Stimulated activated CD8-positive, alpha-beta memory T cell treated with anti-CD3 and anti-CD28 coated beads, Interleukin-4, amount 100 ng/mL, for 1 hour (primary cell): Measurements from ENCODE around the gene TRIM37.
"Not testable (repeated sequence)": the region's sequence is repeated elsewhere in the genome, so short reads cannot be mapped to it uniquely, and the experiment has no call there.

Experiments
- DNase-seq, 2 donors: peaks; one replicate each; pipeline ENCODE4 v3.0.0-alpha.2; 2020; ENCODE audit warnings: low read depth in 2 of 2, low spot score in 1 of 2

TRIM37 gene

GRCh38 chr17:59115474-59115873, 8.8 kb upstream of the TRIM37 start:
- DNase-seq: no peak

- DNase-seq: no peak
These were observed 4.9 kb upstream of the TRIM37 start for GRCh38 chr17:59111539-59111938.

DNA sequence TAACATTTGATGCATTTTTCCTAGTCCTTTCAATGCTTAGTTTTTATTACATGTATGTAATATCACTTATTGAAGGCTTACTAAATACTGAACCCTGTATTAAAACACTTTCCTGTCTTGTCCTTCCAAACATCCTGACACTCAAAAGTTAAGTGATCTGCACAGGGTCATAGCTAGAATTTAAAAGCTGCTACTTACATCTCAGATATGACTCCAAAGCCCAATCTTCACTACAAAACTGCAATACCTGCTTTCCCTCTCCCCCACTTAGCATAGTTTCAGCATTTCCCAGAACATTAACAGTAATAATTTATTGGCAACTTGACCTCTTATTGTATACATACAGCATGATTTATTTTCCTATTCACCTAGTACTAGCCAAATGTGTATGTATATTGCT, 4.3 kb upstream of the TRIM37 start:
- no peak for DNase-seq

- no peak for DNase-seq
These were observed 1.9 kb upstream of the TRIM37 start for GRCh38 chr17:59108400-59109102.

DNA sequence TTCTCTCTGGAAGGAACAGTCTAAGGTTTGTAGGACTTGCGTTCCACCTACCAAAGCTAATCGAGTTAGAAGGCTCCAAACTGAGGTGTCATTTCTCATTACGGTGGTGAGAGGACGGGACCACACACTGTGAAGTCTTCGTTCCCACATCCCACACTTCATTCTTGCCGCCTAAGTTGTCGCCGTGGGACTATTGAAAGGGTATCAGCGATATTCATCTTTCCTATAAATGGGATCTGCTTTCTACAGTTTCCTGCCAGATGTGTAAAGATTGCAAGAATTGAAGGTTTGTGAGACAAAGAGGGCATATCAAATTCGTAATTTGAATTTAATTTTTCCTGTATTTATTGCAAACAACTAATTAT, 608 bp upstream of the TRIM37 start:
- DNase-seq: no peak

DNA sequence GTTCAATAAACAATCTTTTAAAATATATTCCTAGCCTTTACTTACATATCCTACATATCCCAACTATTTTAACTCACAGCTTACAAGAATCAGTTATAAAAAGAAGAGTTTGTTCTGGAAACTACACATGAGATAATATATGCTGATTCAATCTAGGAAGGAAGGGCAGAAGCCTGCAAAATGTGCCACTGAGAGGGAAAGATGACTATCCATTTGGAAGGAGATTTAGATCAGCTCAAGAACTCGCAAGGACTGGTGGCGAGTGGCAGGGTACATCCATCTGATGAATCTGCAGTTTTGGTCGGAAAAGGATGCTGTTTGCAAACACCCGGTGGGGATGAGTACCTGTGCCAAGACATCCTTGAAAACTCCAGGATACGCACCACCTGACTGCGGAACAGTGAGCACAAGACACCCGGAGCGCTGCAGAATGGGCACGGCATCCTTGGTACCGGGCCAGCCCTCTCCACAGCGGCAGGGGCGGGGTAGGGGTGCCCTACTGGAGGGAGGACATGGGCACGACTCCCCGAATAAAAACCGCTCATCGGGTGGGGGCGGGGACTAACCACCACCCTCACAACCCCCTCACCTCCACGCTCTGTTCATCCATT, 723 bp downstream of the TRIM37 start:
- DNase-seq: peak; percentile 26 to 54

DNA sequence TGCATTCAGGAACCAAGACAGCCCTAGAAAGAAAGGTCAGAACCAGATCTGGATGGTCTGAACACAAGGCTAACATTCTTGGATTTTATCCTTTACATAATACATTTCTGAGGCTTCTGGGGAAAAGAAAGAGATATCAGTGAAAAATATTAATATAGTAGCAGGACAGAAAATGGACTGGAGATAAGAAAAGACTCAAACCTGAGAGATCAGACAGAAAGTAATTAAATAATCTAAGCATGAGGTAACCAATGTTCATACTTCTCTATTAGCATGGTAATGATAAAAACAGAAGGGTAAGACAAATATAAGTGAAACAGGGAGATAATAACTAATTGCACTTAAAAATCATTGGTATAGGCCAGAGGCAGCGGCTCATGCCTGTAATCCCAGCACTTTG, 5.5 kb downstream of the TRIM37 start:
- DNase-seq: no peak

DNA sequence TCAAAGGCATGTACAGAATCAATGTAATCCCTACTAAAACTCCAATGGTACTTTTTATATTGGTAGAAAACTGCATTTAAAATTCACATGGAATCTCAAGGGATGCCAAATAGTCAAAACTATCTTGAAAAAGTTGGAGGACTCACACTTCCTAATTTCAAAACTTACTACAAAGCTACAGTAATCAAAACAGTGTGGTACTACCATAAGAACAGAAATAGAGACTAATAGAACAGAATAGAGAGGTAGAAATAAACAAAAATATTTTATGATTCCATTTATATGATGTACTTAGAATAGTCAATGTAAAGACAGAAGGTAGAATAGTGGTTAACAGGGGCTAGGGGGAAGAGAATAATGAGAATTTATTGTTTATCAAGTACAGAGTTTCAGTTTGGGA, 8.8 kb downstream of the TRIM37 start:
- DNase-seq: no peak

DNA sequence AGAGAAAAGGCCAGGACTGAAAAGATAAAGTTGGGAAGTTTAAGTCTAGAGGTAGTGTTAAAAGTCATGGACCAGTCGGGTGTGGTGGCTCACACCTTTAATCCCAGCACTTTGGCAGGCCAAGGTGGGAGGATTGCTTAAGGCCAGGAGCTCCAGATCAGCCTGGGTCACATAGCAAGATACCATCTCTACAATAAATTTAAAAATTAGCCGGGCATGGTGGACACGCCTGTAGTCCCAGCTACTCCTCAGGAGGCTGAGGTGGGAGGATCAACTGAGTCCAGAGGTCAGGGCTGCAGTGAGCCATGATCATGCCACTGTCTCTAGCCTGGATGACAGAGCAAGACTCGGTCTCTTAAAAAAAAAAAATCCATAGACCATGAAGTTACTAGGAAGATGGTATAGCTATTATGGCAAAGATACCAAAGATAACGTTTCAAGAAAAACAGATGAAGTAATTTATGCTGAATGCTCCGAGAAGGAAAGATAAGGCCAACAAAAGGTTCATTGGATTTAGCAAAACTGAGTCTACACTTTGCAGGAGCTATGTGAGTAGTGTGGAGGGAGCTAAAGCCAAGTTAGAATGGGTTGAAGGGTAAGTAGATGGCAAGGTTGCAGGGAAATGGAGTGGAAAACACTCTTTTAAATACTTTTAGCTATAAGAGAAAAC, 11.7 kb downstream of the TRIM37 start:
- DNase-seq: no peak

GRCh38 chr17:59093702-59094231, 12.9 kb downstream of the TRIM37 start:
- DNase-seq: no peak

DNA sequence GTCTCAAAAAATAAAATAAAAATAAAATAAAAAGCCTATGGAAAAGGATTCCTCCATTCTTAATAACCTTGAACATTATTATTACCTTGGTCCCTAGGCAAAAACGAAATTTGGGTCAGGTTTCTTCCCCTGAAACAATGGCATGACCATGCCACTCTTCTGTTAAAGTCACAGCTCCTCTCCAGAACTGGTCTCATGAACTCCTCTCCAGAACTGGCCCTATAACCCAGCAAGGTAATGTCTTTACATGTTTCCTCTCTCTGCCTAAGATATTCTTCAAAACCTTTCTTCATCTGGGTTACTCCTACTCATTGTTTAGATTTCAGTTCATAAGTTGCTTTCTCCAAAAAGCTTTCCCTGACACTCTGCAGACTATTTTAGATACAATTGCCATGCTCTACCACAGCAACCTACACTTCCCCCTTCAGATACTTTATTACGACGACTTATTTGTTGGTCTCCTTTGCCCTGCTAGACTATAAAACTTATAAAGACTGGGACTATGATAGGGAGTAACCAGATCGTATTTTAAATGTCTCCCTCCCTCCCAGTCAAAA, 13.5 kb downstream of the TRIM37 start:
- no peak for DNase-seq

GRCh38 chr17:59090593-59090992, 16.1 kb downstream of the TRIM37 start:
- not testable (repeated sequence) for DNase-seq

DNA sequence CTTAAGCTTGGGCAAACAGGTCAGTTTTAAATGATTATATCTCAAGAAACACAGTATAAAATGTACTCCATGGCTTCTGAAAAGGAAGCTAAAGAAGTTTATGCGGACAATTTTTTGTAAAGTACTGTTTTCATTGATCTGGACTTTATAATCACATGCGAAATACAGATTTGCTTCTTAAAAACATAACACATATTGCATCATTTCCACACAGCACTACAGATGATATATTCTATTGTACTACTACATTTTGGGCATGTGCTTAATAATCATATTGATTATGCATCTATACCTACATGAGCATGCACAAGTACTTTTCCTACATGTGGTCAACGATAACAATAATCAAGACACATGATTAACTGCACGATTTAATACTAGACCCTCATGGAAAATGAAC, 22.5 kb downstream of the TRIM37 start:
- no peak for DNase-seq

DNA sequence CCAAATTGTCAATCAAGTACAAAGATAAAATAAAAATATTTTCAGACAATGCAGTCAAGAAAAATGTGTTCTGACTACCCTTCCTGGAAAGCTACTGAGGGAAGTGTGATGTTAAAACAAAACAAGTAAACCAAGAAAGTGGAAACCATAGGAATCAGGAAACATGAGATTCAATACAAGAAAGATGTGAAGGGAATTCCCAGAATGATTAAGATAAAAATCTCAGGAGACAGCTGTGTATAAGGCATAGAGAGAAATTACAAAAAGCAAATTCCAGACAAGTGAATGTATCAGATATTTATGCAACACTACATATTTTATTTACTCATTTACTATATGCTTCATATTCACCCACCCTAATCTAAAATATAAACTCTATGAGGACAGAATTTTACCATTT, 32.2 kb downstream of the TRIM37 start:
- no peak for DNase-seq

- no peak for DNase-seq
These were observed 32.7 kb downstream of the TRIM37 start for GRCh38 chr17:59073972-59074371.

DNA sequence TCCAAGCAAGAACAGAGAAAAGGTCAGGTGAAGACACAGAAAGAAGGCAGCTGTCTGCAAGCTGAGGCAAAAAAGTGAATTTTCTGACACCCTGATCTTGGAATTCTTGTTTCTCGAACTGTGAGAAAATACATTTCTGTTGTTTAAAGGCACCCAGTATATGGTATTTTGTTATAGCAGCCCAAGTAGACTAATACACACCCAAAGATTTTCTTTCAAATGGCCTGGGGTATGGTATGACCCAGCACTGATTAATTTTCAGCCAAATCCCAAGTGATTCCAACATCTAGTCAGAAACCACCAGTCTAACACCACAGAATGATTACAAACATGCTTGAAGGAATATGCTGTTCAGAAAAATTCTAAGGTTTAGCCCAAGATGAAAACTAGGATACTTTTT, 36.8 kb downstream of the TRIM37 start:
- no peak for DNase-seq

DNA sequence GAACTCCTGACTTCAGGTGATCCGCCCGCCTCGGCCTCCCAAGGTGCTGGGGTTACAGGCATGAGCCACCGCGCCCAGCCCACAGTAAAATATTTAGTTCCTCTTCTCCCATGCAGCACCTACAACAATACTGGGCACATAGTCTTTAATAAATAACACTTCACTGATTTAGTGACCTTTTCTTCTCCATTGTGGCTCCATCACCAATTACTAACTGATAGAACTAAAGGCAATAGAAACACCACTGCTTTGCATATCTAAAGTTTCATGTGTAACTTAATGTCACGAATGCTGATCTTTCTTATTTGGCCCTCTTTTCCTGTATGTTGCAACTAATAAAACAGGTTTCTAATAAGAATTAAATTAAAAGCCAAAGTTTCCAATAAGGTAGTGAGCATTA, 38.9 kb downstream of the TRIM37 start:
- no peak for DNase-seq

GRCh38 chr17:59067340-59067739, 39.3 kb downstream of the TRIM37 start:
- no peak for DNase-seq

- no peak for DNase-seq
These were observed 44.2 kb downstream of the TRIM37 start for GRCh38 chr17:59062509-59062908.

GRCh38 chr17:59056857-59057256, 49.8 kb downstream of the TRIM37 start:
- DNase-seq: no peak

- DNase-seq: no peak
These were observed 56.9 kb downstream of the TRIM37 start for GRCh38 chr17:59049798-59050197.

DNA sequence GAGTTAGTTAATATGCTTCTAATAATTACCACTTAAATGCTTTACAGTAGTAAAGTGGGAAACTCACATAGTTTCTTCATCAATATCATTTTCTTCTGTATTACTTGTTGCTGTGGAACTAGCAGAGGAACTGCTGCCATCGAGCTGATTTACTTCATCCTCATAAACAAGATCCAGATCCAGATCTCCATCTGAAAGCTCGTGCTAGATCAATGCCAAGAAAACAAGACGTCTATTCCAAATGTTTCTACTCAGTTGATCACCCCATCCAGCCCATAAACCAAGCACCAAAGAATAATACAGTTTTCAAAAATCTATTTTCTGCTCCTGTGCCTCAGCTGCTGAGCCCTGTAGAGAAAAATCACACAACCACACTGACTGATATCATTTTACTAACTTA, 59.1 kb downstream of the TRIM37 start:
- no peak for DNase-seq
